Muscle layer of duodenum (tissue), 2 donors: ENCODE measurements around the gene WDR4.
"Not testable (repeated sequence)": the region's sequence is repeated elsewhere in the genome, so short reads cannot be mapped to it uniquely, and the experiment has no call there.

Source experiments
- H3K27ac ChIP-seq: one replicate; pipeline ENCODE4 v1.7.0; 2013; ENCODE audit warnings: mild to moderate bottlenecking, low read length
- H3K27me3 ChIP-seq: one replicate; pipeline ENCODE4 v1.7.0; 2013; ENCODE audit warnings: low read depth, mild to moderate bottlenecking, control low read depth, low read length
- H3K36me3 ChIP-seq, 2 donors: one replicate each; pipeline ENCODE4 v1.7.0; 2013; ENCODE audit warnings: low read length in 2 of 2, control low read depth in 1 of 2, mild to moderate bottlenecking in 1 of 2; ENCODE audit not compliant: insufficient read depth in 2 of 2, control insufficient read depth in 1 of 2
- H3K4me1 ChIP-seq, 2 donors: one replicate each; pipeline ENCODE4 v1.7.0; 2013; ENCODE audit warnings: low read length in 2 of 2, mild to moderate bottlenecking in 2 of 2, control low read depth in 1 of 2, moderate library complexity in 1 of 2; ENCODE audit not compliant: insufficient read depth in 2 of 2, control insufficient read depth in 1 of 2
- H3K4me3 ChIP-seq, 2 donors: one replicate each; pipeline ENCODE4 v1.7.0; 2013; ENCODE audit warnings: low read length in 2 of 2, low read depth in 1 of 2, mild to moderate bottlenecking in 1 of 2
- H3K9me3 ChIP-seq, 2 donors: one replicate each; pipeline ENCODE4 v1.7.0; 2013; ENCODE audit warnings: low read length in 2 of 2, control low read depth in 1 of 2, mild to moderate bottlenecking in 1 of 2; ENCODE audit not compliant: control insufficient read depth in 1 of 2
- donor health status: healthy.

The WDR4 gene

GRCh38 chr21:42908484-42908883, 29.1 kb upstream of the WDR4 start:
- H3K36me3 ChIP-seq: peaks cover 44 to 67% of the 10 kb centered on the region in 2 donors
- not testable (repeated sequence) for H3K27ac ChIP-seq, H3K9me3 ChIP-seq, H3K4me3 ChIP-seq, H3K4me1 ChIP-seq, H3K27me3 ChIP-seq

GRCh38 chr21:42906233-42906632, 26.9 kb upstream of the WDR4 start:
- H3K27me3 ChIP-seq: no peaks in the 10 kb centered on the region
- H3K9me3 ChIP-seq: no peaks in the 10 kb centered on the region
- H3K36me3 ChIP-seq: peaks cover 44 to 65% of the 10 kb centered on the region in 2 donors
- no peak overlapping the region for H3K27ac ChIP-seq
- no peak overlapping the region for H3K4me3 ChIP-seq
- H3K4me1 ChIP-seq: no peaks in the 10 kb centered on the region

- H3K27me3 ChIP-seq: no peaks in the 10 kb centered on the region
- no peaks in the 10 kb centered on the region for H3K9me3 ChIP-seq
- no peaks in the 10 kb centered on the region for H3K4me1 ChIP-seq
- peaks cover 38 to 63% of the 10 kb centered on the region in 2 donors for H3K36me3 ChIP-seq
- H3K27ac ChIP-seq: no peak overlapping the region
- no peak overlapping the region for H3K4me3 ChIP-seq
Observed at GRCh38 chr21:42905195-42905594, 25.9 kb upstream of the WDR4 start.

GRCh38 chr21:42903817-42904216, 24.5 kb upstream of the WDR4 start:
- H3K4me3 ChIP-seq: no peak overlapping the region
- H3K27ac ChIP-seq: no peak overlapping the region
- no peaks in the 10 kb centered on the region for H3K9me3 ChIP-seq
- H3K4me1 ChIP-seq: peaks cover 0 to under 1% of the 10 kb centered on the region in 2 donors
- peaks cover 36 to 53% of the 10 kb centered on the region in 2 donors for H3K36me3 ChIP-seq
- no peaks in the 10 kb centered on the region for H3K27me3 ChIP-seq

GRCh38 chr21:42900446-42900845, 21.1 kb upstream of the WDR4 start:
- no peaks in the 10 kb centered on the region for H3K9me3 ChIP-seq
- H3K36me3 ChIP-seq: peaks cover 35 to 50% of the 10 kb centered on the region in 2 donors

GRCh38 chr21:42892931-42893755, 13.8 kb upstream of the WDR4 start, which contains the start of gene NDUFV3:
NDUFV3 (plus strand) TSS chr21:42893309; CDS start chr21:42893334, 25 bp downstream.
- Histone ChIP-seq H3K4me1 (peaks cover 0 to 5% of the 10 kb centered on the region in 2 donors), H3K36me3 (peaks cover 6 to 18% of the 10 kb centered on the region in 2 donors), H3K9me3 (no peaks in the 10 kb centered on the region), H3K4me3 (peak within 1 kb of the TSS; percentile 81 to 94), H3K27me3 (no peaks in the 10 kb centered on the region), H3K27ac (peak within 1 kb of the TSS; percentile 97)

More at GRCh38 chr21:42900446-42900845, 21.1 kb upstream of the WDR4 start:
- H3K4me3 ChIP-seq: no peak overlapping the region
- no peak overlapping the region for H3K27ac ChIP-seq
- peaks cover 0 to 3% of the 10 kb centered on the region in 2 donors for H3K4me1 ChIP-seq
- no peaks in the 10 kb centered on the region for H3K27me3 ChIP-seq

- Histone ChIP-seq H3K9me3 (no peaks in the 10 kb centered on the region), H3K27me3 (no peaks in the 10 kb centered on the region), H3K4me1 (peaks cover 0 to 5% of the 10 kb centered on the region in 2 donors), H3K36me3 (peaks cover 6 to 13% of the 10 kb centered on the region in 2 donors), H3K4me3 (peak overlapping the region; percentile 81 to 94), H3K27ac (peak overlapping the region; percentile 97)
Observed at GRCh38 chr21:42892582-42892930, 13.2 kb upstream of the WDR4 start.

GRCh38 chr21:42887326-42887725, 8.0 kb upstream of the WDR4 start:
- Histone ChIP-seq H3K36me3 (no peaks in the 10 kb centered on the region), H3K9me3 (no peaks in the 10 kb centered on the region), H3K27me3 (no peaks in the 10 kb centered on the region), H3K4me1 (no peaks in the 10 kb centered on the region), H3K27ac (no peak overlapping the region), H3K4me3 (no peak overlapping the region)

- no peaks in the 10 kb centered on the region for H3K9me3 ChIP-seq
- H3K27me3 ChIP-seq: no peaks in the 10 kb centered on the region
- no peak overlapping the region for H3K27ac ChIP-seq
- H3K36me3 ChIP-seq: no peaks in the 10 kb centered on the region
- H3K4me1 ChIP-seq: peaks cover 0 to 5% of the 10 kb centered on the region in 2 donors
- H3K4me3 ChIP-seq: no peak overlapping the region
Observed at GRCh38 chr21:42883921-42884320, 4.6 kb upstream of the WDR4 start.

- H3K36me3 ChIP-seq: peaks cover 0 to 4% of the 10 kb centered on the region in 2 donors
- no peaks in the 10 kb centered on the region for H3K9me3 ChIP-seq
- peak overlapping the region; percentile 93 to 97 for H3K4me3 ChIP-seq
- H3K27ac ChIP-seq: no peak overlapping the region
- H3K27me3 ChIP-seq: no peaks in the 10 kb centered on the region
- peaks cover 0 to 14% of the 10 kb centered on the region in 2 donors for H3K4me1 ChIP-seq
Observed at GRCh38 chr21:42880352-42880751, 1.0 kb upstream of the WDR4 start.

- H3K36me3 ChIP-seq: peaks cover 3 to 7% of the 10 kb centered on the region in 2 donors
- H3K9me3 ChIP-seq: no peaks in the 10 kb centered on the region
- H3K27me3 ChIP-seq: no peaks in the 10 kb centered on the region
- H3K4me3 ChIP-seq: peak overlapping the region; percentile 93 to 97
- H3K27ac ChIP-seq: peak overlapping the region; percentile 69
- peaks cover 0 to 14% of the 10 kb centered on the region in 2 donors for H3K4me1 ChIP-seq
Observed at GRCh38 chr21:42878678-42878992, 704 bp downstream of the WDR4 start.

GRCh38 chr21:42875811-42876210, 3.5 kb downstream of the WDR4 start:
- Histone ChIP-seq H3K36me3 (peaks cover 26 to 27% of the 10 kb centered on the region in 2 donors), H3K4me1 (peaks cover 0 to 14% of the 10 kb centered on the region in 2 donors)
- H3K9me3 ChIP-seq, H3K27ac ChIP-seq, H3K27me3 ChIP-seq, H3K4me3 ChIP-seq: not testable (repeated sequence)
